ENCODE results near the gene ALG14.

DNA sequence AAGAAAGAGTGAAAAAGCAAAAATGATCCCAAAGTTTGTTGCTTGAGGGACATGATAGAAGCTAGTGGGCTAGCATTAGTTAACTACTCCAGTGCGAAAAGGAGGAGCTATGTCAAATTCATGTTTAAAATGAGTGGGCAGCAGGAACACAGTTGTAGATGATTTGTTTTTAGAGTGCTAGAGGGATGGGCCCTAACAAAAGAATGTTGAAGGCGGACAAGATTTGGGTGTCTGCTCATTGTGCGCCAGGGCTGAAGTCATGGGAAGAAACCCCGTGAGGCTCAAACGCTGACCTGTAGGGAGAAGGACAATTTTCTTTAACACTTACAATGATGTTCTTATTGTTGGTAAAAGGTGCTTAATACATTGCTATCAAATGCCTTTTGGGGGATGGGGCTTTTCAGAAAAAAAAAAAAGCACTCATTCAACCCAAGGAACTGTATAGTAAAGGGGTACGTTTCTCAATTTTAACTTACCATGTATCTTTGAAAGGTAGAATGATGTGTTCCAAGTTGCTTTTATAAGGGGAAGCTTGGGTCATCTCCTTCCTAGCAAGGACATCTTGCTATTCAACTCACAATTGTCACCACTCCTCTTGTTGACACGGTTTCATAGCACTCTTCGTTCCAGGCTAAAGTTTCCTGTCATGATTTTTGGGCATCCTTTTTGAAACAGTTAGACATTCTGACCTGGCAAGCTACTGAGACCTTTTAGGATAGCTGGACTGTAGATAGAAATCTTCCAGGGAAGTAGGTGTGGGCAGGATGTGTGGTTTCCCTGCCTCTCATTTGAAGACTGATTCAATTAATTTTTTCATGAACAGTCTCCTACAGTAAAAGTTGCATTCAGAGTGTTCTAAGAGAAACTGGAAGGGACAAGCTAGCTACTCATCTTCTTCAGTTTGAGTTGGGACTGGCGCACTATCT lies 92.8 kb downstream of the ALG14 start:
- TF ChIP-seq, protein P1, sequence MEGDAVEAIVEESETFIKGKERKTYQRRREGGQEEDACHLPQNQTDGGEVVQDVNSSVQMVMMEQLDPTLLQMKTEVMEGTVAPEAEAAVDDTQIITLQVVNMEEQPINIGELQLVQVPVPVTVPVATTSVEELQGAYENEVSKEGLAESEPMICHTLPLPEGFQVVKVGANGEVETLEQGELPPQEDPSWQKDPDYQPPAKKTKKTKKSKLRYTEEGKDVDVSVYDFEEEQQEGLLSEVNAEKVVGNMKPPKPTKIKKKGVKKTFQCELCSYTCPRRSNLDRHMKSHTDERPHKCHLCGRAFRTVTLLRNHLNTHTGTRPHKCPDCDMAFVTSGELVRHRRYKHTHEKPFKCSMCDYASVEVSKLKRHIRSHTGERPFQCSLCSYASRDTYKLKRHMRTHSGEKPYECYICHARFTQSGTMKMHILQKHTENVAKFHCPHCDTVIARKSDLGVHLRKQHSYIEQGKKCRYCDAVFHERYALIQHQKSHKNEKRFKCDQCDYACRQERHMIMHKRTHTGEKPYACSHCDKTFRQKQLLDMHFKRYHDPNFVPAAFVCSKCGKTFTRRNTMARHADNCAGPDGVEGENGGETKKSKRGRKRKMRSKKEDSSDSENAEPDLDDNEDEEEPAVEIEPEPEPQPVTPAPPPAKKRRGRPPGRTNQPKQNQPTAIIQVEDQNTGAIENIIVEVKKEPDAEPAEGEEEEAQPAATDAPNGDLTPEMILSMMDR (IDR thresholded peaks at IDR 0.05): no peak
- no peak for TF ChIP-seq POLR2A (IDR thresholded peaks at IDR 0.05)
